OCI-LY7 (cell line): ENCODE results near the gene TLL2. TPM values are rescaled to one million over a fixed set of nuclear protein-coding genes. Genes with fewer than 3 reads are reported as not detected.

Source experiments
- BruUV-seq: library from RNA; stranded (reverse); fragments of 400-500 nt; replicated peaks from 2 replicates; lab custom pipeline; 2021; lab: Mats Ljungman, UMichigan
- CTCF ChIA-PET: fragments of 300-600 bp; sonication (Branson Sonifier 250); formaldehyde crosslinking; loops from one replicate; lab custom pipeline; 2022; ENCODE audit warnings: antibody characterized with exemption; ENCODE audit not compliant: unreplicated experiment; lab: Charles Lee
- POLR2A ChIA-PET: fragments of 300-600 bp; sonication (Branson Sonifier 250); formaldehyde crosslinking; loops from one replicate; lab custom pipeline; 2022; ENCODE audit warnings: antibody characterized with exemption; lab: Charles Lee
- DNase-seq: peaks from one replicate; pipeline ENCODE4 v3.0.0-alpha.2; 2015; ENCODE audit warnings: low spot score
- H2AFZ ChIP-seq: fragments of 200-600 bp; sonication (generic), shearing (Covaris generic); 2 replicates; pipeline ENCODE4 v1.6.1; 2014; ENCODE audit warnings: mild to moderate bottlenecking, antibody characterized with exemption, low read length, moderate library complexity
- H3K27ac ChIP-seq: fragments of 200-600 bp; sonication (generic); 2 replicates; pipeline ENCODE4 v1.5.1; 2014; ENCODE audit warnings: mixed run types, low read depth, mild to moderate bottlenecking, moderate library complexity, low read length, inconsistent platforms; ENCODE audit not compliant: poor library complexity, severe bottlenecking
- H3K36me3 ChIP-seq: fragments of 200-600 bp; sonication (generic); 2 replicates; pipeline ENCODE4 v1.6.1; 2014; ENCODE audit warnings: mild to moderate bottlenecking, antibody characterized with exemption, low read length, moderate library complexity, mixed read lengths; ENCODE audit not compliant: insufficient read depth
- H3K4me1 ChIP-seq: fragments of 200-600 bp; sonication (generic); 2 replicates; pipeline ENCODE4 v1.5.1; 2014; ENCODE audit warnings: mild to moderate bottlenecking, low read length; ENCODE audit not compliant: insufficient read depth, poor library complexity, severe bottlenecking
- H3K4me2 ChIP-seq: fragments of 200-600 bp; sonication (generic); 2 replicates; pipeline ENCODE4 v1.6.1; 2014; ENCODE audit warnings: mild to moderate bottlenecking, low read length
- H3K4me3 ChIP-seq: fragments of 200-600 bp; sonication (generic); 2 replicates; pipeline ENCODE4 v1.5.1; 2014; ENCODE audit warnings: mild to moderate bottlenecking, low read depth, low read length; ENCODE audit not compliant: poor library complexity, severe bottlenecking
- H3K79me2 ChIP-seq: fragments of 200-600 bp; sonication (generic); 2 replicates; pipeline ENCODE4 v1.6.1; 2016; ENCODE audit warnings: low read depth, mild to moderate bottlenecking, low read length, moderate library complexity, mixed read lengths; ENCODE audit not compliant: insufficient read depth
- H3K9me2 ChIP-seq: fragments of 200-600 bp; sonication (generic); 2 replicates; pipeline ENCODE4 v1.6.1; 2016; ENCODE audit warnings: mild to moderate bottlenecking, low read length, mixed read lengths; ENCODE audit not compliant: insufficient read depth
- H3K9me3 ChIP-seq: fragments of 200-600 bp; sonication (generic); 2 replicates; pipeline ENCODE4 v1.6.1; 2014; ENCODE audit warnings: mild to moderate bottlenecking, mixed run types, low read length, mixed read lengths
- H4K20me1 ChIP-seq: fragments of 200-600 bp; sonication (generic); 2 replicates; pipeline ENCODE4 v1.6.1; 2014; ENCODE audit warnings: mild to moderate bottlenecking, antibody characterized with exemption, low read length, moderate library complexity, mixed read lengths; ENCODE audit not compliant: insufficient read depth
- EZH2phosphoT487 ChIP-seq: fragments of 200-600 bp; sonication (generic); IDR thresholded peaks from 2 replicates; pipeline ENCODE4 v1.6.1; 2018; ENCODE audit warnings: low read depth, borderline replicate concordance, mild to moderate bottlenecking, mixed run types, antibody characterized with exemption, low read length, moderate library complexity, mixed read lengths
- intact Hi-C: fragments of 100-400 bp; cut with micrococcal nuclease; formaldehyde crosslinking; loops from one replicate; pipeline ENCODE4 v1.10.0; 2022; ENCODE audit not compliant: unreplicated experiment
- total RNA-seq, 2 experiments: library from RNA; depleted of rRNA in 1 of 2; stranded (reverse); fragments of >200 nt in 1 of 2; shearing (Covaris generic) in 1 of 2; gene quantifications; 2 replicates each; pipeline ENCODE4 v1.2.3, GENCODE V29; 2014 to 2022
- TF ChIP-seq, protein P1 (sequence below): fragments of 200-600 bp; sonication (generic); conservative IDR thresholded peaks from 2 replicates; pipeline ENCODE4 v1.5.1; 2014; ENCODE audit warnings: mild to moderate bottlenecking, antibody characterized with exemption, low read length, moderate library complexity, mixed read lengths

TLL2 gene
- total RNA-seq, 2 experiments from 2014 or later, result 0.97 to 1.1 TPM

DNA sequence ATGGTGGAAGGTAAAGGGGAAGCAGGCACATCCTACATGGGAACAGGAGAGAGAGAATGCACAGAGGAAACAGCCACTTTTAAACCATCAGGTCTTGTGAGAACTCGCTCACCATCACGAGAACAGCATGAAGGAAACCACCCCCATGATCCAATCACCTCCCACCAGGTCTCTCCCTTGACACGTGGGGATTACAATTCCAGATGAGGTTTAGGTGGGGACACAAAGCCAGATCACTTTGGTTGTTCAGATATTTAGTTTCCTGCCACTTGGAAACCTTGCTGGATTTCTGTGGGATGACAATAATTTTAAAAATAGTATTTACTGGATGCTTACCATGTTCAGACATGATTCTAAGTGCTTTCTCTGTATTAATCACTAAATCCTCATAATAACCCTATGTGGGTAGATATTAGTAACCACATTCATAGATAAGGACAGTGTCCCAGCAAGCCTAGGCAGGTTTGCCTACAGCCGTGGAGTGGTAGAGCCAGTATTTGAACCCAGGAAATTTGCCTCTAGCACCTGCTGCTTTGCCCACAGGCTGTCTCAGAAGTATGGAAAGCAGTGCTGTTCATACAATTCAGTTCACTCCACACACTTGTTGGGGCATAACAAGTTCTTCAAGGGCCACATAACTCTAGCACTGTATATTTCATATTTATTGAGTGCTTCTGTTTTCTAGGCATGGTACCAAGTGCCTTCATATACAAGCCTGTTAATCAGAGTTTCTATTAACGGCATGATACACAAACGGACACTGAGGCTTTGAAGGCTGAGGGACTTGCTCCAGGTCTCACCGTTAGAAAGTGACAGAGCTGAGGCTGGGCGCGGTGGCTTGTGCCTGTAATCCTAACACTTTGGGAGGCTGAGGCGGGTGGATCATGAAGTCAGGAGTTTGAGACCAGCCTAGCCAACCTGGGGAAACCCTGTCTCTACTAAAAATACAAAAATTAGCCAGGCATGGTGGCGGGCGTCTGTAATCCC, 8.3 kb downstream of the TLL2 start:
- no peak for DNase-seq
- POLR2A ChIA-PET, result no interaction called here
- H3K27ac ChIP-seq, result no peak overlapping the region
- no peaks in the 10 kb centered on the region for H3K9me2 ChIP-seq
- CTCF ChIA-PET, result no interaction called here
- no peaks in the 10 kb centered on the region for H4K20me1 ChIP-seq
- H3K79me2 ChIP-seq, result no peaks in the 10 kb centered on the region
- no peak overlapping the region for H2AFZ ChIP-seq
- intact Hi-C loops, result no loop called here
- no peaks in the 10 kb centered on the region for H3K4me1 ChIP-seq
- H3K36me3 ChIP-seq, result no peaks in the 10 kb centered on the region
- BruUV-seq, result no TSS peak
- H3K9me3 ChIP-seq, result no peaks in the 10 kb centered on the region
- TF ChIP-seq, protein P1, sequence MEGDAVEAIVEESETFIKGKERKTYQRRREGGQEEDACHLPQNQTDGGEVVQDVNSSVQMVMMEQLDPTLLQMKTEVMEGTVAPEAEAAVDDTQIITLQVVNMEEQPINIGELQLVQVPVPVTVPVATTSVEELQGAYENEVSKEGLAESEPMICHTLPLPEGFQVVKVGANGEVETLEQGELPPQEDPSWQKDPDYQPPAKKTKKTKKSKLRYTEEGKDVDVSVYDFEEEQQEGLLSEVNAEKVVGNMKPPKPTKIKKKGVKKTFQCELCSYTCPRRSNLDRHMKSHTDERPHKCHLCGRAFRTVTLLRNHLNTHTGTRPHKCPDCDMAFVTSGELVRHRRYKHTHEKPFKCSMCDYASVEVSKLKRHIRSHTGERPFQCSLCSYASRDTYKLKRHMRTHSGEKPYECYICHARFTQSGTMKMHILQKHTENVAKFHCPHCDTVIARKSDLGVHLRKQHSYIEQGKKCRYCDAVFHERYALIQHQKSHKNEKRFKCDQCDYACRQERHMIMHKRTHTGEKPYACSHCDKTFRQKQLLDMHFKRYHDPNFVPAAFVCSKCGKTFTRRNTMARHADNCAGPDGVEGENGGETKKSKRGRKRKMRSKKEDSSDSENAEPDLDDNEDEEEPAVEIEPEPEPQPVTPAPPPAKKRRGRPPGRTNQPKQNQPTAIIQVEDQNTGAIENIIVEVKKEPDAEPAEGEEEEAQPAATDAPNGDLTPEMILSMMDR, result no peak
- no peak for TF ChIP-seq EZH2phosphoT487
- no peak overlapping the region for H3K4me2 ChIP-seq
- no peak overlapping the region for H3K4me3 ChIP-seq

DNA sequence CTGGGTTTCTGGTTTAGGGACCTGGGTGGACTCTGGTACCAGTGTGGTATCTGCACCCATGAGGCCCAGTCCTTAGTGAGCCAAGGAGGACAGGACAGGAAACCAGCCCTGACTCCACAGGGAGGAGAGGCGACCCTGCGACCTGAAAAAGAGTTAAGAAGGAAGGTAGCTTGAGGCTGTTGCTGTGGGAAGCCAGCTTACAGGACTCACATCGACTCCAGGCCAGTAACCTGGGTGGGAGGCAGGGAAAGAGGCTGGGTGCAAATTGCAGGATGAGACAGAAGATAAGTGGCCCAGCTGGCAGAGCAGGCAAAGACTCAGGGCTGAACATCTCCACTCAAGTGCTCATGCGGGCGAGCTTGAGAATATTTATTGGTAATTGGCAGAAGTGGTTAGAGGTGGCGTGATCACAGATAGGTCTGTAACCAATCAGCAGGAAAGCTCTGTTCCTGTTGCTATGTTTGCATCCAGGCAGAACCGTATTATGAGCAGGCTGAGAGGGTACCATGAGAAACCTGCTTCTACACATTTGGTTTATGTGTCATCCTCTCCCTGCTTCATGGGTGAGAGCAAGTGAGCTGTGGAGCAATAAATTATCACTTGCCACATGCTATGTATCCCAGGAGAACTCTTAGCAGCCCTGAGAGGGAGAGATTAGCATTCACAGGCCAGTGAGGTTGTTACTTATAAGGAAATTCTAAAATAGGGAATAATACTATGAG, 11.0 kb downstream of the TLL2 start:
- intact Hi-C loops, result no loop called here
- H3K9me2 ChIP-seq, result no peaks in the 10 kb centered on the region
- no TSS peak for BruUV-seq
- H3K27ac ChIP-seq, result no peak overlapping the region
- no peaks in the 10 kb centered on the region for H3K79me2 ChIP-seq
- CTCF ChIA-PET, result no interaction called here
- no peak overlapping the region for H3K4me2 ChIP-seq
- H4K20me1 ChIP-seq, result no peaks in the 10 kb centered on the region
- no peaks in the 10 kb centered on the region for H3K9me3 ChIP-seq
- no peak overlapping the region for H3K4me3 ChIP-seq
- POLR2A ChIA-PET, result no interaction called here
- TF ChIP-seq EZH2phosphoT487, result no peak
- TF ChIP-seq, protein P1, result no peak
- no peak overlapping the region for H2AFZ ChIP-seq
- DNase-seq, result no peak
- H3K4me1 ChIP-seq, result no peaks in the 10 kb centered on the region
- H3K36me3 ChIP-seq, result no peaks in the 10 kb centered on the region
